ENCODE results near the gene PRPF8.
"Not testable (repeated sequence)": the region's sequence is repeated elsewhere in the genome, so short reads cannot be mapped to it uniquely, and the experiment has no call there.

PRPF8 gene

GRCh38 chr17:1673041-1673785 lies 11.5 kb downstream of the PRPF8 start:
- no peak for DNase-seq (ENCODE audit: low read depth)
- no peak for TF ChIP-seq CTCF (conservative IDR thresholded peaks at IDR 0.05; ENCODE audit: low read length)
- no peak overlapping the region for H3K4me3 ChIP-seq (ENCODE audit: low read length)

- DNase-seq (ENCODE audit: low read depth); H3K4me3 ChIP-seq (ENCODE audit: low read length): not testable (repeated sequence)
Measured at GRCh38 chr17:1663934-1664333, 20.7 kb downstream of the PRPF8 start.

- DNase-seq (ENCODE audit: low read depth) = no peak
- no peak overlapping the region for H3K4me3 ChIP-seq (ENCODE audit: low read length)
- TF ChIP-seq CTCF (conservative IDR thresholded peaks at IDR 0.05; ENCODE audit: low read length) = no peak
Measured at GRCh38 chr17:1661045-1661444, 23.6 kb downstream of the PRPF8 start.

- H3K4me3 ChIP-seq (ENCODE audit: low read length) = no peak overlapping the region
- DNase-seq (ENCODE audit: low read depth) = no peak
- no peak for TF ChIP-seq CTCF (conservative IDR thresholded peaks at IDR 0.05; ENCODE audit: low read length)
Measured at GRCh38 chr17:1658100-1658499, 26.6 kb downstream of the PRPF8 start.

- no peak for TF ChIP-seq CTCF (conservative IDR thresholded peaks at IDR 0.05; ENCODE audit: low read length)
- no peak for DNase-seq (ENCODE audit: low read depth)
- no peak overlapping the region for H3K4me3 ChIP-seq (ENCODE audit: low read length)
Measured at GRCh38 chr17:1653735-1654134, 30.9 kb downstream of the PRPF8 start.

- not testable (repeated sequence) for H3K4me3 ChIP-seq (ENCODE audit: low read length); DNase-seq (ENCODE audit: low read depth)
Measured at GRCh38 chr17:1652794-1653193, 31.9 kb downstream of the PRPF8 start.

GRCh38 chr17:1651559-1651844 lies 33.2 kb downstream of the PRPF8 start:
- DNase-seq (ENCODE audit: low read depth) = no peak
- H3K4me3 ChIP-seq (ENCODE audit: low read length) = no peak overlapping the region

More at GRCh38 chr17:1651559-1651844, 33.2 kb downstream of the PRPF8 start:
- no peak for TF ChIP-seq CTCF (conservative IDR thresholded peaks at IDR 0.05; ENCODE audit: low read length)
